Measurements from ENCODE around the gene ABCB4. TPM values are rescaled to one million over a fixed set of nuclear protein-coding genes. Genes with fewer than 3 reads are reported as not detected.

Gene ABCB4
- total and polyA plus RNA-seq, 2 experiments from 2014 or later = 1.2 to 1.5 TPM

DNA sequence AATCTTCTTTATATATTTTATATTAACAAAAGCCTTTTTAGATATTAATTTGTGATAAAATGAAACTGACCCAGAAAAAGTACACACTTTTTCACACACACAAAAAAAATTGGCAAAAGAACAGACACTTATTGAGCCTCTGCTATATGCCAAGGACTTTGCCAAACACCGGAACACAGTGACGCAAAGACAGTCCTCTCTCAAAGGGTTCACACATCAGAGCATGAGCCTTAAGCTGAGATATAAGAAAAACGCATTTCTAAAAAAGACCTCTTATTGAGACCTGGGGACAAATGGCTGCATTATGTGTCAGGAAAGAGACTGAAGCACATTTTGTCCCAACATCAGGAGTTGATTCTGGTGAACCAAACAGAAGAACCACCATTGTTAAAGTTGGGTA lies 24.0 kb upstream of the ABCB4 start:
- H3K36me3 ChIP-seq (ENCODE audit: insufficient read depth) = no peaks in the 10 kb centered on the region
- H3K4me1 ChIP-seq (ENCODE audit: insufficient read depth) = no peaks in the 10 kb centered on the region
- Mint-ChIP-seq H3K27ac (no peak overlapping the region), H3K4me1 (peaks cover 4% of the 10 kb centered on the region; the same call in 2 of the 3 replicates), H3K27me3 (ENCODE audit: insufficient read depth, low read depth, poor library complexity) (no peaks in the 10 kb centered on the region), H3K36me3 (ENCODE audit: low read depth) (no peaks in the 10 kb centered on the region), H3K4me3 (no peak overlapping the region), H3K9me3 (no peaks in the 10 kb centered on the region)
- H3K4me3 ChIP-seq = no peak overlapping the region
- H3K27me3 ChIP-seq (ENCODE audit: insufficient read depth) = no peaks in the 10 kb centered on the region
- no peaks in the 10 kb centered on the region for H3F3A ChIP-seq (replicated peaks; ENCODE audit: low read depth)
- TF ChIP-seq ZNF114 (CRISPR knock-in tag; IDR thresholded peaks at IDR 0.05) = no peak
- no peak for TF ChIP-seq EZH2 (IDR thresholded peaks at IDR 0.05; ENCODE audit: low read depth, unreplicated experiment)
- no peak for TF ChIP-seq CREB1 (CRISPR knock-in tag; IDR thresholded peaks at IDR 0.05; ENCODE audit: low read depth)
- TF ChIP-seq NANOG (IDR thresholded peaks at IDR 0.05; ENCODE audit: borderline replicate concordance) = no peak
- no peak for TF ChIP-seq EZH2phosphoT487 (IDR thresholded peaks at IDR 0.05; ENCODE audit: unreplicated experiment)
- TF ChIP-seq, protein P1, sequence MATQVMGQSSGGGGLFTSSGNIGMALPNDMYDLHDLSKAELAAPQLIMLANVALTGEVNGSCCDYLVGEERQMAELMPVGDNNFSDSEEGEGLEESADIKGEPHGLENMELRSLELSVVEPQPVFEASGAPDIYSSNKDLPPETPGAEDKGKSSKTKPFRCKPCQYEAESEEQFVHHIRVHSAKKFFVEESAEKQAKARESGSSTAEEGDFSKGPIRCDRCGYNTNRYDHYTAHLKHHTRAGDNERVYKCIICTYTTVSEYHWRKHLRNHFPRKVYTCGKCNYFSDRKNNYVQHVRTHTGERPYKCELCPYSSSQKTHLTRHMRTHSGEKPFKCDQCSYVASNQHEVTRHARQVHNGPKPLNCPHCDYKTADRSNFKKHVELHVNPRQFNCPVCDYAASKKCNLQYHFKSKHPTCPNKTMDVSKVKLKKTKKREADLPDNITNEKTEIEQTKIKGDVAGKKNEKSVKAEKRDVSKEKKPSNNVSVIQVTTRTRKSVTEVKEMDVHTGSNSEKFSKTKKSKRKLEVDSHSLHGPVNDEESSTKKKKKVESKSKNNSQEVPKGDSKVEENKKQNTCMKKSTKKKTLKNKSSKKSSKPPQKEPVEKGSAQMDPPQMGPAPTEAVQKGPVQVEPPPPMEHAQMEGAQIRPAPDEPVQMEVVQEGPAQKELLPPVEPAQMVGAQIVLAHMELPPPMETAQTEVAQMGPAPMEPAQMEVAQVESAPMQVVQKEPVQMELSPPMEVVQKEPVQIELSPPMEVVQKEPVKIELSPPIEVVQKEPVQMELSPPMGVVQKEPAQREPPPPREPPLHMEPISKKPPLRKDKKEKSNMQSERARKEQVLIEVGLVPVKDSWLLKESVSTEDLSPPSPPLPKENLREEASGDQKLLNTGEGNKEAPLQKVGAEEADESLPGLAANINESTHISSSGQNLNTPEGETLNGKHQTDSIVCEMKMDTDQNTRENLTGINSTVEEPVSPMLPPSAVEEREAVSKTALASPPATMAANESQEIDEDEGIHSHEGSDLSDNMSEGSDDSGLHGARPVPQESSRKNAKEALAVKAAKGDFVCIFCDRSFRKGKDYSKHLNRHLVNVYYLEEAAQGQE (IDR thresholded peaks at IDR 0.05; ENCODE audit: unreplicated experiment) = no peak
- no peak for TF ChIP-seq POLR2AphosphoS5 (IDR thresholded peaks at IDR 0.05; ENCODE audit: low read depth)
- TF ChIP-seq CTCF (conservative IDR thresholded peaks at IDR 0.05; ENCODE audit: low read depth in 2 of 2) = no peak
- TF ChIP-seq STAT1 (IDR thresholded peaks at IDR 0.05; ENCODE audit: unreplicated experiment) = no peak
- TF ChIP-seq, protein P2, sequence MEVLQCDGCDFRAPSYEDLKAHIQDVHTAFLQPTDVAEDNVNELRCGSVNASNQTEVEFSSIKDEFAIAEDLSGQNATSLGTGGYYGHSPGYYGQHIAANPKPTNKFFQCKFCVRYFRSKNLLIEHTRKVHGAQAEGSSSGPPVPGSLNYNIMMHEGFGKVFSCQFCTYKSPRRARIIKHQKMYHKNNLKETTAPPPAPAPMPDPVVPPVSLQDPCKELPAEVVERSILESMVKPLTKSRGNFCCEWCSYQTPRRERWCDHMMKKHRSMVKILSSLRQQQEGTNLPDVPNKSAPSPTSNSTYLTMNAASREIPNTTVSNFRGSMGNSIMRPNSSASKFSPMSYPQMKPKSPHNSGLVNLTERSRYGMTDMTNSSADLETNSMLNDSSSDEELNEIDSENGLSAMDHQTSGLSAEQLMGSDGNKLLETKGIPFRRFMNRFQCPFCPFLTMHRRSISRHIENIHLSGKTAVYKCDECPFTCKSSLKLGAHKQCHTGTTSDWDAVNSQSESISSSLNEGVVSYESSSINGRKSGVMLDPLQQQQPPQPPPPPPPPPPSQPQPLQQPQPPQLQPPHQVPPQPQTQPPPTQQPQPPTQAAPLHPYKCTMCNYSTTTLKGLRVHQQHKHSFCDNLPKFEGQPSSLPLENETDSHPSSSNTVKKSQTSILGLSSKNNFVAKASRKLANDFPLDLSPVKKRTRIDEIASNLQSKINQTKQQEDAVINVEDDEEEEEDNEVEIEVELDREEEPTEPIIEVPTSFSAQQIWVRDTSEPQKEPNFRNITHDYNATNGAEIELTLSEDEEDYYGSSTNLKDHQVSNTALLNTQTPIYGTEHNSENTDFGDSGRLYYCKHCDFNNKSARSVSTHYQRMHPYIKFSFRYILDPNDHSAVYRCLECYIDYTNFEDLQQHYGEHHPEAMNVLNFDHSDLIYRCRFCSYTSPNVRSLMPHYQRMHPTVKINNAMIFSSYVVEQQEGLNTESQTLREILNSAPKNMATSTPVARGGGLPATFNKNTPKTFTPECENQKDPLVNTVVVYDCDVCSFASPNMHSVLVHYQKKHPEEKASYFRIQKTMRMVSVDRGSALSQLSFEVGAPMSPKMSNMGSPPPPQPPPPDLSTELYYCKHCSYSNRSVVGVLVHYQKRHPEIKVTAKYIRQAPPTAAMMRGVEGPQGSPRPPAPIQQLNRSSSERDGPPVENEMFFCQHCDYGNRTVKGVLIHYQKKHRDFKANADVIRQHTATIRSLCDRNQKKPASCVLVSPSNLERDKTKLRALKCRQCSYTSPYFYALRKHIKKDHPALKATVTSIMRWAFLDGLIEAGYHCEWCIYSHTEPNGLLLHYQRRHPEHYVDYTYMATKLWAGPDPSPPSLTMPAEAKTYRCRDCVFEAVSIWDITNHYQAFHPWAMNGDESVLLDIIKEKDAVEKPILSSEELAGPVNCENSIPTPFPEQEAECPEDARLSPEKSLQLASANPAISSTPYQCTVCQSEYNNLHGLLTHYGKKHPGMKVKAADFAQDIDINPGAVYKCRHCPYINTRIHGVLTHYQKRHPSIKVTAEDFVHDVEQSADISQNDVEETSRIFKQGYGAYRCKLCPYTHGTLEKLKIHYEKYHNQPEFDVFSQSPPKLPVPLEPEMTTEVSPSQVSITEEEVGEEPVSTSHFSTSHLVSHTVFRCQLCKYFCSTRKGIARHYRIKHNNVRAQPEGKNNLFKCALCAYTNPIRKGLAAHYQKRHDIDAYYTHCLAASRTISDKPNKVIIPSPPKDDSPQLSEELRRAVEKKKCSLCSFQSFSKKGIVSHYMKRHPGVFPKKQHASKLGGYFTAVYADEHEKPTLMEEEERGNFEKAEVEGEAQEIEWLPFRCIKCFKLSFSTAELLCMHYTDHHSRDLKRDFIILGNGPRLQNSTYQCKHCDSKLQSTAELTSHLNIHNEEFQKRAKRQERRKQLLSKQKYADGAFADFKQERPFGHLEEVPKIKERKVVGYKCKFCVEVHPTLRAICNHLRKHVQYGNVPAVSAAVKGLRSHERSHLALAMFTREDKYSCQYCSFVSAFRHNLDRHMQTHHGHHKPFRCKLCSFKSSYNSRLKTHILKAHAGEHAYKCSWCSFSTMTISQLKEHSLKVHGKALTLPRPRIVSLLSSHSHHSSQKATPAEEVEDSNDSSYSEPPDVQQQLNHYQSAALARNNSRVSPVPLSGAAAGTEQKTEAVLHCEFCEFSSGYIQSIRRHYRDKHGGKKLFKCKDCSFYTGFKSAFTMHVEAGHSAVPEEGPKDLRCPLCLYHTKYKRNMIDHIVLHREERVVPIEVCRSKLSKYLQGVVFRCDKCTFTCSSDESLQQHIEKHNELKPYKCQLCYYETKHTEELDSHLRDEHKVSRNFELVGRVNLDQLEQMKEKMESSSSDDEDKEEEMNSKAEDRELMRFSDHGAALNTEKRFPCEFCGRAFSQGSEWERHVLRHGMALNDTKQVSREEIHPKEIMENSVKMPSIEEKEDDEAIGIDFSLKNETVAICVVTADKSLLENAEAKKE (CRISPR knock-in tag; IDR thresholded peaks at IDR 0.05) = no peak
- TF ChIP-seq, protein P3, sequence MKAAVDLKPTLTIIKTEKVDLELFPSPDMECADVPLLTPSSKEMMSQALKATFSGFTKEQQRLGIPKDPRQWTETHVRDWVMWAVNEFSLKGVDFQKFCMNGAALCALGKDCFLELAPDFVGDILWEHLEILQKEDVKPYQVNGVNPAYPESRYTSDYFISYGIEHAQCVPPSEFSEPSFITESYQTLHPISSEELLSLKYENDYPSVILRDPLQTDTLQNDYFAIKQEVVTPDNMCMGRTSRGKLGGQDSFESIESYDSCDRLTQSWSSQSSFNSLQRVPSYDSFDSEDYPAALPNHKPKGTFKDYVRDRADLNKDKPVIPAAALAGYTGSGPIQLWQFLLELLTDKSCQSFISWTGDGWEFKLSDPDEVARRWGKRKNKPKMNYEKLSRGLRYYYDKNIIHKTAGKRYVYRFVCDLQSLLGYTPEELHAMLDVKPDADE (IDR thresholded peaks at IDR 0.05) = no peak
- TF ChIP-seq JUNB (IDR thresholded peaks at IDR 0.05; ENCODE audit: unreplicated experiment) = no peak
- TF ChIP-seq ZNF331 (CRISPR knock-in tag; IDR thresholded peaks at IDR 0.05; ENCODE audit: low read depth) = no peak
- no peak overlapping the region for H3K4me2 ChIP-seq
- DNase-seq (ENCODE audit: low spot score) (no peak), ATAC-seq (no peak)
- peaks cover 5% of the 10 kb centered on the region; the same call in 1 of the 2 replicates for H3K9me2 ChIP-seq (ENCODE audit: insufficient read depth)
- H3K27ac ChIP-seq (ENCODE audit: low read depth) = no peak overlapping the region
- H3K79me2 ChIP-seq (replicated peaks; ENCODE audit: insufficient read depth) = no peaks in the 10 kb centered on the region
- no peaks in the 10 kb centered on the region for H4K20me1 ChIP-seq (replicated peaks; ENCODE audit: insufficient read depth)
- H2AFZ ChIP-seq = no peak overlapping the region

Measured in GM23338 (cell line).